ENCODE results near the gene CRHR1.

The CRHR1 gene

DNA sequence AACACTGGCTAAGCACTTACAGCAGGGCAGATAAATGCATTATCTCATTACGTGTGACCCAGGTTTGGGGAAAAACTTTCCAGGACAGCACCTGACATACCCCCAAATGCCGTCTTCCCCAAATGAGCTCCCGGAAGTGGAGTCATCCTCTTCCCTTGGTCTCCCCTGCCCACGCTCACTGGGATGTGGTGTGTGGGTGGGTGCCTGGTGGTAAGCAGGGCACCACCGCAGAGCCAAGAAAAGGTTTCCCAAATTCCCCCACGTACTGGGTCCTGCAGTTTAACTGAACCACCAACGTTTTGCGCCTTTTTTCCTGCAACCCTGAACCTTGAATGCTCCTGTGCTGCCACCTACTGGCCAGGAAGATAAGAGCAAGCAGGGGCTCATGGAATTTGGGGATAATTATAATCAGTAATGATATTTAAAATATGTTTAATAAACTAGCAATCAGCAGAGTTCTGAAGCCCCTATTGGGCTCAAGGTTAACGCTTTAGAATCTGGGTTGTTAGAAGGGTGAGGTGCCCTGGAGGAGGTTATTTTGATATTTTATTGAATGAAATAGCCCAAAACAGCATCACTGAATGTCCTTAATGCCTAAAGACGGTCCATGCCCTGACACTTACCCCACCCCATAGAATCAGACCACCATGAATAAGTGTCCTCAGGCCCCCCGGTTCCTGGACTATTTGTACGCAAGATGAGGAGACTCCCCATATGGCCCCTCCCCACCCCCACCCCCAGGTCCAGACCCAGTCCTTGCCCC is 68.6 kb downstream of the CRHR1 start:
- TF ChIP-seq TAF1 (IDR thresholded peaks at IDR 0.05; ENCODE audit: borderline replicate concordance, insufficient read depth, low read length) = no peak
- TF ChIP-seq SIN3A (IDR thresholded peaks at IDR 0.05; ENCODE audit: borderline replicate concordance, insufficient read depth, low read length) = no peak
- TF ChIP-seq, protein P1, sequence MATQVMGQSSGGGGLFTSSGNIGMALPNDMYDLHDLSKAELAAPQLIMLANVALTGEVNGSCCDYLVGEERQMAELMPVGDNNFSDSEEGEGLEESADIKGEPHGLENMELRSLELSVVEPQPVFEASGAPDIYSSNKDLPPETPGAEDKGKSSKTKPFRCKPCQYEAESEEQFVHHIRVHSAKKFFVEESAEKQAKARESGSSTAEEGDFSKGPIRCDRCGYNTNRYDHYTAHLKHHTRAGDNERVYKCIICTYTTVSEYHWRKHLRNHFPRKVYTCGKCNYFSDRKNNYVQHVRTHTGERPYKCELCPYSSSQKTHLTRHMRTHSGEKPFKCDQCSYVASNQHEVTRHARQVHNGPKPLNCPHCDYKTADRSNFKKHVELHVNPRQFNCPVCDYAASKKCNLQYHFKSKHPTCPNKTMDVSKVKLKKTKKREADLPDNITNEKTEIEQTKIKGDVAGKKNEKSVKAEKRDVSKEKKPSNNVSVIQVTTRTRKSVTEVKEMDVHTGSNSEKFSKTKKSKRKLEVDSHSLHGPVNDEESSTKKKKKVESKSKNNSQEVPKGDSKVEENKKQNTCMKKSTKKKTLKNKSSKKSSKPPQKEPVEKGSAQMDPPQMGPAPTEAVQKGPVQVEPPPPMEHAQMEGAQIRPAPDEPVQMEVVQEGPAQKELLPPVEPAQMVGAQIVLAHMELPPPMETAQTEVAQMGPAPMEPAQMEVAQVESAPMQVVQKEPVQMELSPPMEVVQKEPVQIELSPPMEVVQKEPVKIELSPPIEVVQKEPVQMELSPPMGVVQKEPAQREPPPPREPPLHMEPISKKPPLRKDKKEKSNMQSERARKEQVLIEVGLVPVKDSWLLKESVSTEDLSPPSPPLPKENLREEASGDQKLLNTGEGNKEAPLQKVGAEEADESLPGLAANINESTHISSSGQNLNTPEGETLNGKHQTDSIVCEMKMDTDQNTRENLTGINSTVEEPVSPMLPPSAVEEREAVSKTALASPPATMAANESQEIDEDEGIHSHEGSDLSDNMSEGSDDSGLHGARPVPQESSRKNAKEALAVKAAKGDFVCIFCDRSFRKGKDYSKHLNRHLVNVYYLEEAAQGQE (IDR thresholded peaks at IDR 0.05; ENCODE audit: insufficient read depth in 1 of 2, low read depth in 2 of 2, low read length in 2 of 2) = peak in 1 of 2 experiments; percentile 54; a peak in 1 of 4 replicates
- TF ChIP-seq POLR2AphosphoS5 (IDR thresholded peaks at IDR 0.05; ENCODE audit: low read depth, low read length) = no peak
- no peak for TF ChIP-seq FOXP2 (optimal IDR thresholded peaks at IDR 0.05; ENCODE audit: borderline replicate concordance, extremely low read depth, extremely low read length, insufficient read depth)

DNA sequence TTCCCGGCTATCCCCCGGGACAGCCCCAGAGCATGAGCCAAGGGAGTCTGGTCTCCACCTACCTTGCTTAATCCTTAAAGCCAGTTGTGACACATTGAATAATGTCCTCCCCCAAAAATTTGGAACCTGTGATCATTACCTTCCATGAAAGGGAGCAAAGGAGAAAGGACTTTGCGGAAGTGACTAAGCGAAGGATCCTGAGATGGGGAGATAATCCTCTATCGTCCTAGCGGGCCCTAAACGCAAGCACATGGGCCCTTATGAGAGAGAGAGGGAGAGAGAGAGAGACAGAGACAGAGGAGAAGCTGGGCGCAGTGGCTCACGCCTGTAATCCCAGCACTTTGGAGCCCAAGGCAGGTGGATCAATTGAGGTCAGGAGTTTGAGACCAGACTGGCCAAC is 70.1 kb downstream of the CRHR1 start:
- TF ChIP-seq FOXP2 (optimal IDR thresholded peaks at IDR 0.05; ENCODE audit: borderline replicate concordance, extremely low read depth, extremely low read length, insufficient read depth) = no peak
- no peak for TF ChIP-seq TAF1 (IDR thresholded peaks at IDR 0.05; ENCODE audit: borderline replicate concordance, insufficient read depth, low read length)
- TF ChIP-seq, protein P1 (IDR thresholded peaks at IDR 0.05; ENCODE audit: insufficient read depth in 1 of 2, low read depth in 2 of 2, low read length in 2 of 2) = no peak
- TF ChIP-seq SIN3A (IDR thresholded peaks at IDR 0.05; ENCODE audit: borderline replicate concordance, insufficient read depth, low read length) = no peak
- no peak for TF ChIP-seq POLR2AphosphoS5 (IDR thresholded peaks at IDR 0.05; ENCODE audit: low read depth, low read length)

DNA sequence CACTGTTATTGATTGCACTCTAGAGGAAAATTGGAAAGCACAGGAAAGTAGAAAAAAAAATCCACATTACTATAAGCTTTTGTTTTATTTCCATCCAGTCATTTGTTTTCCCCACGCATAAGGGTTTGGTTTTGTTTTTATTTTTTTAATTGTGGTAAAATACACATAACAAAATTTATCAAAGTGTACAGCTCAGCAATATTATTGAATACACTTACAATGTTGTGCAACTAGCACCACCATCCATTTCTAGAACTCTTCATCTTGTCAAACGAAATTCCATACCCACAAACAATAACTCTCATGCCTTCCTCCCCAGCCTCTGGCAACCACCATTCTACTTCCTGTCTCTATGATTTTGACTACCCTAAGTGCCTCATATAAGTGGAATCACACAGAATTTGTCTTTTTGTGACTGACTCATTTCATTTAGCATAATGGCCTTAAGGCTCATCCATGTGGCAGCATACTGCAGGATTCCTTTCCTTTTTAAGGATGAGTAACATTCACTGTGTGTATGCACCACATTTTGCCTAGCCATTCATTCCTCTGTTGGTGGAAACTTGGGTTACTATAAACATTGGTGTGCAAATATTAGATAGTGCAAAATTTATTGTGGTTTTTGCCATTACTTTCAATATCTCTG is 71.7 kb downstream of the CRHR1 start:
- no peak for TF ChIP-seq FOXP2 (optimal IDR thresholded peaks at IDR 0.05; ENCODE audit: borderline replicate concordance, extremely low read depth, extremely low read length, insufficient read depth)
- no peak for TF ChIP-seq POLR2AphosphoS5 (IDR thresholded peaks at IDR 0.05; ENCODE audit: low read depth, low read length)

DNA sequence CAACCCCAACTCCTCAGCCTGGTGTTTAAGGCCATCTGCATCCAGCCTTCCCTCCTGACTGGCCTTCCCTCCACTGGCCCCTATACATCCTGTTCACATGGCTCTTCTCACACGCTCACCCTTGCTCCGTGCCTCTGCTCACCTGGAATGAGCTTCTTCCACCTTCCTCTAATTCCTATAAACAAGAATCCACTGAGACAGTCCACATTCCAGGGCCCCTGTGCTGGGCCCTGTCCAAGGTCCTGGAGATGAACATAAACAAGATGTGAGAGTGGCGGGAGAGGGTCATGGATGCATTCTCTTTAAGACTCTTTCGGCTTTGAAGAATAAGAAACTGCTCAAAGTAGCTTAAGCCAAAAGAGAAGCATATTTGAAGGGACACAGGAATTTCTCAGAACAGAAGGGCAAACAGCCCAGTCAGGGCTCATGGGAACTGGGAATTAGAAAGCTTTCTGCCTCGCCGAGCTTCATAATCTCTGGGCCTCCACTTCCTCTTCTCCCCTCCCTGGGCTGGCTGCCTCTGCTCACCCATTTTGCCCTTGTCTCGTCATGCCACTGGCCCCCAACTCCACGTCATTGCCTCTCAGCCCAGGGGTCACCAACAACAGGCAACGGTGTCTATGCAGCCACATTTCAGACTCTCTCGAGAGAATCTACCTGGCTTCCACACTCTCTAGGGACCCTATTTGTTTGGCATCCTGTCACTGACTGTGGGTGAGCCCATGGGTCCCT is 74.0 kb downstream of the CRHR1 start:
- no peak for TF ChIP-seq TAF1 (IDR thresholded peaks at IDR 0.05; ENCODE audit: borderline replicate concordance, insufficient read depth, low read length)
- no peak for TF ChIP-seq POLR2AphosphoS5 (IDR thresholded peaks at IDR 0.05; ENCODE audit: low read depth, low read length)
- TF ChIP-seq FOXP2 (optimal IDR thresholded peaks at IDR 0.05; ENCODE audit: borderline replicate concordance, extremely low read depth, extremely low read length, insufficient read depth) = no peak
- TF ChIP-seq SIN3A (IDR thresholded peaks at IDR 0.05; ENCODE audit: borderline replicate concordance, insufficient read depth, low read length) = peak; percentile 97
- TF ChIP-seq, protein P1 (IDR thresholded peaks at IDR 0.05; ENCODE audit: insufficient read depth in 1 of 2, low read depth in 2 of 2, low read length in 2 of 2) = peak; percentile 90 to 99

DNA sequence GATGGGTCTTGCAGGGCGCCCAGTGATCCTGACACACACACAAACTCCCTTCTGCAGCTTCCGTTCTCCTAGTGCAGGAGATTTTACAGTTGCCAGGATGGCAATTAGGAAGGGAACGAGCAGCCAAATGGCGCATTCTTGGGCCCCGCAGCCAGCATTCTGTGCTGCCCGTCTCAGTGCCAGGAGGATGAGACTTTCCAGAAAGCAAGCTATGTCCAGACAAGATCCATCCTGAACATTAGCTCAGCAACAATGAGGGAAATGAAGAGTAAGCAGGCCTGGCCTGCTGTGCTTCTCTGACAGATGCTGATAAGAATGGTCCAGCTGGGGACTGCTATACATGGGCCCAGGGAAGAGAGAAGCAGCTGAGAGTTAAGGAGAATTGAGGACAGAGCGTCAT is 77.0 kb downstream of the CRHR1 start:
- no peak for TF ChIP-seq FOXP2 (optimal IDR thresholded peaks at IDR 0.05; ENCODE audit: borderline replicate concordance, extremely low read depth, extremely low read length, insufficient read depth)
- TF ChIP-seq, protein P1 (IDR thresholded peaks at IDR 0.05; ENCODE audit: insufficient read depth in 1 of 2, low read depth in 2 of 2, low read length in 2 of 2) = no peak
- TF ChIP-seq POLR2AphosphoS5 (IDR thresholded peaks at IDR 0.05; ENCODE audit: low read depth, low read length) = no peak
- TF ChIP-seq SIN3A (IDR thresholded peaks at IDR 0.05; ENCODE audit: borderline replicate concordance, insufficient read depth, low read length) = no peak
- no peak for TF ChIP-seq TAF1 (IDR thresholded peaks at IDR 0.05; ENCODE audit: borderline replicate concordance, insufficient read depth, low read length)

All from PFSK-1 (cell line).